Gastrocnemius medialis (tissue), 4 donors: ENCODE measurements around the gene ERC2. TPM values are rescaled to one million over a fixed set of nuclear protein-coding genes. Genes with fewer than 3 reads are reported as not detected.

Experiments used
- ATAC-seq, 2 donors: fragments of 150-250 bp; one replicate each; pipeline ENCODE4 v1.9.1; 2016
- DNase-seq, 2 donors: peaks; one replicate each; pipeline ENCODE4 v3.0.0-alpha.2; 2019
- H3K27ac ChIP-seq, 4 donors: fragments of 200-600 bp; sonication (generic); 1 replicate in 1 of 4; 2 replicates in 3 of 4; pipeline ENCODE4 v1.5.1; 2016 to 2018; ENCODE audit warnings: mild to moderate bottlenecking in 2 of 4, moderate library complexity in 1 of 4
- H3K27me3 ChIP-seq, 3 donors: fragments of 200-600 bp; sonication (generic) in 2 of 3; 1 replicate in 1 of 3; 2 replicates in 2 of 3; pipeline versions ENCODE4 v1.5.1 to v1.6.0; 2016 to 2019; ENCODE audit warnings: mild to moderate bottlenecking in 1 of 3, moderate library complexity in 1 of 3
- H3K36me3 ChIP-seq, 2 donors: fragments of 200-600 bp; sonication (generic) in 1 of 2; one replicate each; pipeline ENCODE4 v1.5.1; 2017 to 2018
- H3K4me1 ChIP-seq, 2 donors: fragments of 200-600 bp; sonication (generic) in 1 of 2; one replicate each; pipeline ENCODE4 v1.5.1; 2016 to 2017; ENCODE audit warnings: mild to moderate bottlenecking in 2 of 2
- H3K4me3 ChIP-seq, 4 donors: fragments of 200-600 bp; sonication (generic) in 3 of 4; 1 replicate in 1 of 4; 2 replicates in 3 of 4; pipeline ENCODE4 v1.5.1; 2016 to 2019; ENCODE audit warnings: mild to moderate bottlenecking in 2 of 4
- H3K9me3 ChIP-seq, 3 donors: fragments of 200-600 bp; sonication (generic) in 2 of 3; 1 replicate in 1 of 3; 2 replicates in 2 of 3; pipeline ENCODE4 v1.5.1; 2016 to 2019
- CTCF ChIP-seq, 5 experiments: fragments of 450-650 bp in 3 of 5; fragments of 200-600 bp in 2 of 5; sonication (generic) in 2 of 5; IDR thresholded peaks in 4 of 5; conservative IDR thresholded peaks in 1 of 5; 1 replicate in 4 of 5; 2 replicates in 1 of 5; pipeline ENCODE4 v1.5.1; 2016 to 2019; ENCODE audit warnings: antibody characterized with exemption in 5 of 5, mild to moderate bottlenecking in 3 of 5, moderate library complexity in 3 of 5
- POLR2A ChIP-seq, 2 donors: fragments of 450-650 bp; IDR thresholded peaks; one replicate each; pipeline ENCODE4 v1.6.1; 2017; ENCODE audit warnings: antibody characterized with exemption in 2 of 2, mild to moderate bottlenecking in 2 of 2, moderate library complexity in 2 of 2
- in situ Hi-C, 4 donors: fragments of 200-750 bp; cut with MboI; loops; one replicate each; pipeline versions ENCODE4 v1.15.0 to v1.8.0; 2017; ENCODE audit warnings: low sequenced_read_pairs in 4 of 4
- intact Hi-C: fragments of 100-400 bp; cut with DNase I; formaldehyde crosslinking; loops from one replicate; pipeline ENCODE4 v1.15.1; 2023; ENCODE audit warnings: low total_unique reads
- total RNA-seq, 4 donors: library from RNA; depleted of rRNA; stranded (reverse); fragments of >200 nt; gene quantifications; one replicate each; pipeline versions ENCODE4 v1.1.0 to v1.2.3, GENCODE V29; 2016

ERC2 gene
- total RNA-seq, 4 donors from 2014 or later = not detected

DNA sequence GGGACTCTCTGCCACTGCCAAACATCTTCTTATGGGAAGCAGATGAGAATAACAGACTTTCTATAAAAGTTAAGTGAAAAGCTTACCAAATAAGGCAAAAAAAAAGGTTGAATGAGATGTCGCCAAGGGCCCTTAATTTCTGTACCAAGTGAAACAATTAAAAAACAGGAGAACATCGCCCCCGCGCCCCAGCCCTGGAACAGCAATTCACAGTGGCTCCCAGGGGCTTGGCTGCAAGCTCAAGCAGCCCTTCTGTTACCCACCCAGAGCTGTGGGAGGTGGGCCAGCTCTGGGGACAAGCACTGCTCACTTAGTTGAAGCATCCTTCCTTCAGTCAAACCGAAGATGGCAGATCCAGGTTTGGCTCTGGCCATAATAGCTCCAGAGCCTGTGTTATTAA, 208.0 kb downstream of the ERC2 start:
- Histone ChIP-seq H3K4me1 (no peaks in the 10 kb centered on the region), H3K36me3 (no peaks in the 10 kb centered on the region), H3K9me3 (no peaks in the 10 kb centered on the region), H3K27me3 (no peaks in the 10 kb centered on the region), H3K4me3 (no peak overlapping the region), H3K27ac (no peak overlapping the region)
- ATAC-seq = no peak
- TF ChIP-seq POLR2A (IDR thresholded peaks at IDR 0.05) = no peak
- TF ChIP-seq CTCF (IDR thresholded peaks at IDR 0.05 in 4 of 5, conservative IDR thresholded peaks at IDR 0.05 in 1 of 5) = no peak
- DNase-seq = no peak
- intact Hi-C loops = no loop called here
- in situ Hi-C loops = loop anchor here in 2 of 4 donors (25.0 kb wide), 3 partner anchors 773 to 1423 kb away; partner anchors contain the start of gene WNT5A (in 2 of the 2)

DNA sequence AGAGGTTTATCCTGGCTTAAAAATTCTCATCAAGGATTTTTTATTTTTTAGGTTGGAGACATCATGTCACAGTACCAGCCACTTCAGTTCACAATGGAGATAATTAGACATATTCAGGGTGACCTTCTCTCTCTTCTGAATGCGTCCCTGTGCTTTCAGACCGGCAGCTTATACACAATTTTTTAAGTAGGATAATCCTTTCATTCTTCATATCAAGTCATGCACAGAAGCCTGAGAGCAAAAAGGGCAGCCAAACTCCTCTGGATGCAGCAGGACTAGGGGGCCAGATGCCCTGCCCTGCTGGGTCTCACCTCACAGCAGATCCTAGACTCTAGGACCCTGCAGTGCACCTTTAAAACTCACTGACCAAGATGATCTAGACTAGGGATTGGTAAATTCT, 210.4 kb downstream of the ERC2 start:
- Histone ChIP-seq H3K9me3 (no peaks in the 10 kb centered on the region), H3K36me3 (no peaks in the 10 kb centered on the region), H3K4me3 (no peak overlapping the region), H3K27me3 (no peaks in the 10 kb centered on the region), H3K4me1 (no peaks in the 10 kb centered on the region), H3K27ac (no peak overlapping the region)
- intact Hi-C loops = no loop called here
- DNase-seq (no peak), ATAC-seq (no peak)
- TF ChIP-seq POLR2A (IDR thresholded peaks at IDR 0.05) (no peak), CTCF (IDR thresholded peaks at IDR 0.05 in 4 of 5, conservative IDR thresholded peaks at IDR 0.05 in 1 of 5) (no peak)
- in situ Hi-C loops = loop anchor here in 3 of 4 donors (10.0 to 25.0 kb wide), 5 partner anchors 771 to 1421 kb away; partner anchors contain the start of gene WNT5A (in 3 of the 3)

- no peaks in the 10 kb centered on the region for H3K36me3 ChIP-seq
- intact Hi-C loops (loop anchor here (5.0 kb wide), 1 partner anchor 1403 kb away; no protein-coding TSS in a partner anchor), in situ Hi-C loops (loop anchor here in 3 of 4 donors (10.0 to 25.0 kb wide), 5 partner anchors 768 to 1418 kb away; partner anchors contain the start of gene WNT5A (in 3 of the 3))
- TF ChIP-seq POLR2A (IDR thresholded peaks at IDR 0.05) (no peak), CTCF (IDR thresholded peaks at IDR 0.05 in 4 of 5, conservative IDR thresholded peaks at IDR 0.05 in 1 of 5) (peak in 1 of 5 experiments; percentile 21)
- no peaks in the 10 kb centered on the region for H3K4me1 ChIP-seq
- ATAC-seq = no peak
- H3K9me3 ChIP-seq = no peaks in the 10 kb centered on the region
- no peaks in the 10 kb centered on the region for H3K27me3 ChIP-seq
- DNase-seq = no peak
- H3K4me3 ChIP-seq = no peak overlapping the region
- H3K27ac ChIP-seq = no peak overlapping the region
These were observed 213.4 kb downstream of the ERC2 start for GRCh38 chr3:56254835-56255234.

DNA sequence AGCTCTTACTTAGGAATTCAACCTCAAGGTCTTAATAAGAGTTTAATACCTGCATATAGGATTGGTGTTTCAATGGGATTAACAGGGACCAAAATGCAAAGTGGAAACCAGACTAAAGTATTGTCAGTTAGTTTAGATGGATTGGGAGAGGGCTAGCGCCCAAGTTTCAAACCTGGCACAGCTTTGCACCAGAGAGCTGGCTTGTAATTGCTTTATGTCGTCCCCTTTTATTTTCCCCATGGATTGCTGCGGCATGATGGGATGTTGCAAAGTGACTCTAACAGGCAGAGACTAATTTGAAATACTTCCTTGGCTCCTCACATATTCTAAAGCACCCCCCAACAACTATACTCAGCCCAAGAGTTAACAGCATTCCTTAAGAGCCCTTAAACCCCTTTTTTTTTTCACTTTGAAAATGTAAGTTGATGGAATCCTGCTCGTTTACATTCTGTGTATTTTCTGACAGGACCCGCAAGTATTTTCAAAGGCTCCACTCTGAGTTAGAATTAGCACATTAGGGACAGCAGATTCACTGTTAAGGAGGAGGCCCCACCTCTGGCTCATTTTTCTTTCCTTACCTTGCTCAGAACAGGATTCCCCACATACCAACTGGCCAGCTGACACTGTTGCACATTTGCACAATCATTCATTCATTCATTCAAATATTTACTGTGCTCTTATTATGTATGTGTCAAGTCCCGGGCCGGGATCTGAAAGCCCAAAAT, 214.2 kb downstream of the ERC2 start:
- no peaks in the 10 kb centered on the region for H3K36me3 ChIP-seq
- H3K27ac ChIP-seq = no peak overlapping the region
- ATAC-seq (no peak), DNase-seq (no peak)
- no peaks in the 10 kb centered on the region for H3K27me3 ChIP-seq
- no peaks in the 10 kb centered on the region for H3K9me3 ChIP-seq
- intact Hi-C loops = loop anchor here (5.0 kb wide), 1 partner anchor 1402 kb away; no protein-coding TSS in a partner anchor
- in situ Hi-C loops = loop anchor here in 3 of 4 donors (10.0 to 25.0 kb wide), 5 partner anchors 767 to 1417 kb away; partner anchors contain the start of gene WNT5A (in 3 of the 3)
- no peaks in the 10 kb centered on the region for H3K4me1 ChIP-seq
- TF ChIP-seq CTCF (IDR thresholded peaks at IDR 0.05 in 4 of 5, conservative IDR thresholded peaks at IDR 0.05 in 1 of 5) (no peak), POLR2A (IDR thresholded peaks at IDR 0.05) (no peak)
- H3K4me3 ChIP-seq = no peak overlapping the region
